ENCODE data around the gene TTLL11.

Gene TTLL11

GRCh38 chr9:121857928-121858327 lies 235.2 kb downstream of the TTLL11 start:
- H3K4me2 ChIP-seq (ENCODE audit: low read length), result no peak overlapping the region
- H3F3A ChIP-seq (ENCODE audit: control insufficient read depth, insufficient read depth), result no peaks in the 10 kb centered on the region
- no peaks in the 10 kb centered on the region for H3K27me3 ChIP-seq (ENCODE audit: control insufficient read depth, low read length)
- TF ChIP-seq CTCF (IDR thresholded peaks at IDR 0.05; ENCODE audit: low read depth, low read length, poor library complexity, severe bottlenecking), result no peak
- TF ChIP-seq EZH2phosphoT487 (IDR thresholded peaks at IDR 0.05; ENCODE audit: borderline replicate concordance, low read length), result no peak
- no peaks in the 10 kb centered on the region for H3K36me3 ChIP-seq (ENCODE audit: control insufficient read depth, low read length)
- no peaks in the 10 kb centered on the region for H4K20me1 ChIP-seq (ENCODE audit: control insufficient read depth, insufficient read depth, low read depth, low read length)
- H3K79me2 ChIP-seq (ENCODE audit: control insufficient read depth, low read length), result no peaks in the 10 kb centered on the region
- H3K4me1 ChIP-seq (ENCODE audit: control insufficient read depth, low read length), result peaks cover 8% of the 10 kb centered on the region
- H3K9me3 ChIP-seq (ENCODE audit: control insufficient read depth, insufficient read depth, low read length), result no peaks in the 10 kb centered on the region
- H3K9me2 ChIP-seq (replicated peaks; ENCODE audit: control insufficient read depth, low read length), result no peaks in the 10 kb centered on the region
- H3K4me3 ChIP-seq (ENCODE audit: low read length), result no peak overlapping the region
- H3K27ac ChIP-seq (ENCODE audit: low read depth, low read length), result no peak overlapping the region

GRCh38 chr9:121855476-121855875 lies 237.6 kb downstream of the TTLL11 start:
- H3F3A ChIP-seq (ENCODE audit: control insufficient read depth, insufficient read depth), result no peaks in the 10 kb centered on the region
- no peak overlapping the region for H3K4me2 ChIP-seq (ENCODE audit: low read length)
- peaks cover 5% of the 10 kb centered on the region for H3K4me1 ChIP-seq (ENCODE audit: control insufficient read depth, low read length)
- H3K27ac ChIP-seq (ENCODE audit: low read depth, low read length), result no peak overlapping the region
- H3K9me3 ChIP-seq (ENCODE audit: control insufficient read depth, insufficient read depth, low read length), result no peaks in the 10 kb centered on the region
- no peaks in the 10 kb centered on the region for H3K9me2 ChIP-seq (replicated peaks; ENCODE audit: control insufficient read depth, low read length)
- H4K20me1 ChIP-seq (ENCODE audit: control insufficient read depth, insufficient read depth, low read depth, low read length), result no peaks in the 10 kb centered on the region
- TF ChIP-seq CTCF (IDR thresholded peaks at IDR 0.05; ENCODE audit: low read depth, low read length, poor library complexity, severe bottlenecking), result no peak
- TF ChIP-seq EZH2phosphoT487 (IDR thresholded peaks at IDR 0.05; ENCODE audit: borderline replicate concordance, low read length), result no peak
- H3K27me3 ChIP-seq (ENCODE audit: control insufficient read depth, low read length), result no peaks in the 10 kb centered on the region
- H3K36me3 ChIP-seq (ENCODE audit: control insufficient read depth, low read length), result no peaks in the 10 kb centered on the region
- no peak overlapping the region for H3K4me3 ChIP-seq (ENCODE audit: low read length)
- no peaks in the 10 kb centered on the region for H3K79me2 ChIP-seq (ENCODE audit: control insufficient read depth, low read length)

GRCh38 chr9:121853617-121854395 lies 239.3 kb downstream of the TTLL11 start:
- Histone ChIP-seq H3K9me3 (ENCODE audit: control insufficient read depth, insufficient read depth, low read length) (no peaks in the 10 kb centered on the region; the same call in 1 of the 2 replicates), H3K9me2 (replicated peaks; ENCODE audit: control insufficient read depth, low read length) (no peaks in the 10 kb centered on the region), H3K36me3 (ENCODE audit: control insufficient read depth, low read length) (no peaks in the 10 kb centered on the region), H4K20me1 (ENCODE audit: control insufficient read depth, insufficient read depth, low read depth, low read length) (no peaks in the 10 kb centered on the region), H3K27ac (ENCODE audit: low read depth, low read length) (no peak overlapping the region), H3K4me2 (ENCODE audit: low read length) (no peak overlapping the region), H3K4me1 (ENCODE audit: control insufficient read depth, low read length) (peaks cover 2% of the 10 kb centered on the region), H3F3A (ENCODE audit: control insufficient read depth, insufficient read depth) (no peaks in the 10 kb centered on the region), H3K27me3 (ENCODE audit: control insufficient read depth, low read length) (no peaks in the 10 kb centered on the region), H3K79me2 (ENCODE audit: control insufficient read depth, low read length) (no peaks in the 10 kb centered on the region), H3K4me3 (ENCODE audit: low read length) (no peak overlapping the region)
- TF ChIP-seq CTCF (IDR thresholded peaks at IDR 0.05; ENCODE audit: low read depth, low read length, poor library complexity, severe bottlenecking), result no peak

Data from DOHH2 (cell line).